Activated CD4-positive, CD25-positive, alpha-beta regulatory T cell treated with anti-CD3 and anti-CD28 coated beads, Interleukin-2, amount 50 U/mL, for 24 hours (primary cell): ENCODE data around the gene TICRR.
"Not testable (repeated sequence)": the region's sequence is repeated elsewhere in the genome, so short reads cannot be mapped to it uniquely, and the experiment has no call there.

Source experiments
- ATAC-seq, 2 donors: fragments of 150-1000 bp; cut with Tn5 transposase; one replicate each; pipeline ENCODE4 v1.10.0; 2021; ENCODE audit warnings: mild to moderate bottlenecking in 1 of 2, moderate library complexity in 1 of 2

TICRR gene, protein sequence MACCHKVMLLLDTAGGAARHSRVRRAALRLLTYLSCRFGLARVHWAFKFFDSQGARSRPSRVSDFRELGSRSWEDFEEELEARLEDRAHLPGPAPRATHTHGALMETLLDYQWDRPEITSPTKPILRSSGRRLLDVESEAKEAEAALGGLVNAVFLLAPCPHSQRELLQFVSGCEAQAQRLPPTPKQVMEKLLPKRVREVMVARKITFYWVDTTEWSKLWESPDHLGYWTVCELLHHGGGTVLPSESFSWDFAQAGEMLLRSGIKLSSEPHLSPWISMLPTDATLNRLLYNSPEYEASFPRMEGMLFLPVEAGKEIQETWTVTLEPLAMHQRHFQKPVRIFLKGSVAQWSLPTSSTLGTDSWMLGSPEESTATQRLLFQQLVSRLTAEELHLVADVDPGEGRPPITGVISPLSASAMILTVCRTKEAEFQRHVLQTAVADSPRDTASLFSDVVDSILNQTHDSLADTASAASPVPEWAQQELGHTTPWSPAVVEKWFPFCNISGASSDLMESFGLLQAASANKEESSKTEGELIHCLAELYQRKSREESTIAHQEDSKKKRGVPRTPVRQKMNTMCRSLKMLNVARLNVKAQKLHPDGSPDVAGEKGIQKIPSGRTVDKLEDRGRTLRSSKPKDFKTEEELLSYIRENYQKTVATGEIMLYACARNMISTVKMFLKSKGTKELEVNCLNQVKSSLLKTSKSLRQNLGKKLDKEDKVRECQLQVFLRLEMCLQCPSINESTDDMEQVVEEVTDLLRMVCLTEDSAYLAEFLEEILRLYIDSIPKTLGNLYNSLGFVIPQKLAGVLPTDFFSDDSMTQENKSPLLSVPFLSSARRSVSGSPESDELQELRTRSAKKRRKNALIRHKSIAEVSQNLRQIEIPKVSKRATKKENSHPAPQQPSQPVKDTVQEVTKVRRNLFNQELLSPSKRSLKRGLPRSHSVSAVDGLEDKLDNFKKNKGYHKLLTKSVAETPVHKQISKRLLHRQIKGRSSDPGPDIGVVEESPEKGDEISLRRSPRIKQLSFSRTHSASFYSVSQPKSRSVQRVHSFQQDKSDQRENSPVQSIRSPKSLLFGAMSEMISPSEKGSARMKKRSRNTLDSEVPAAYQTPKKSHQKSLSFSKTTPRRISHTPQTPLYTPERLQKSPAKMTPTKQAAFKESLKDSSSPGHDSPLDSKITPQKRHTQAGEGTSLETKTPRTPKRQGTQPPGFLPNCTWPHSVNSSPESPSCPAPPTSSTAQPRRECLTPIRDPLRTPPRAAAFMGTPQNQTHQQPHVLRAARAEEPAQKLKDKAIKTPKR (N-terminal part only)

GRCh38 chr15:89575146-89575655 is at the start of gene TICRR:
TICRR (plus strand) TSS chr15:89575469; CDS start chr15:89575587, 118 bp downstream.
- peak; percentile 97 to 99 for ATAC-seq

DNA sequence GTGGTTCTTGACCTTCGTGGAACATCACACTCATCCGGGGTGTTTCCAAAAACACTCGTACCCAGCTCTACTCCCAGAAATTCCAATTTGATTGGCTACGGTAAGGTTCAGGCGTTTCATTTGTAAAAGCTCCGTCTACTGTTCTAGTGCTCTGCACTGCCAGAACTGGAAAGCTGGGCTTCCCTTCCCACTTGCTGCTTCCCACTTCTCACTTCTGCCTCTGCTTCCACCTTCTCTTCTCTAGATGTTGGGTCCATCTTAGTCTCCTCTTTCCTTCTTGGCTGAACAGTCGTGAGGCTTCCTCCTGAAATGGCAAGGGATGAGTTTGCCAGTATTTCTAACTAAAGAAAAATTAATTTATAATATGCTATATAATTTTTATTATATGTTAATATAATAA is 49.1 kb upstream of the TICRR start:
- no peak for ATAC-seq

GRCh38 chr15:89526601-89527441 is 48.4 kb upstream of the TICRR start:
- no peak for ATAC-seq

DNA sequence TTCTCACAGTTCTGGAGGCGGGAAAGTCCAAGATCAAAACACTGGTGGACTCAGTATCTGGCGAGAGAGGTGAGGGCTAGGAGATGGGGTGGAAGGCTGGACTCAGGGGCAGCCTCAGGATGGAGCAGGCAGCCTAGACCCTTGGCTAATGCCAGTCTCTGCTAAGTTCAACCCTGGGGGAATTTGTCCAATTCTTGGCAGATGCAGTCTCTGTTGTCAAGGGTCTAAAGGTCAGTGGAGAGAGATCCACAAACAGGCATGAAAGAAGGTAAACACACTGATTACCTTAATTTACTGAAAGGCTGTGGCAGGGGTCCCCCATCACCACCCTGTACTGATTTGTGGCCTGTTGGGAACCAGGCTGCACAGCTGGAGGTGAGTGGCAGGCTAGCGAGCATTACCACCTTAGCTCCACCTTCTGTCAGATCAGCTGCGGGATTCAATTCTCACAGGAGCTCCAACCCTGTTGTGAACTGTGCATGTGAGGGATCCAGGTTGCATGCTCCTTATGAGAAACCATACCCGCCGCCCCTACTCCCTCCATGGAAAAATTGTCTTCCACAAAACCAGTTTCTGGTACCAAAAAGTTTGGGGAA is 46.4 kb upstream of the TICRR start:
- no peak for ATAC-seq

DNA sequence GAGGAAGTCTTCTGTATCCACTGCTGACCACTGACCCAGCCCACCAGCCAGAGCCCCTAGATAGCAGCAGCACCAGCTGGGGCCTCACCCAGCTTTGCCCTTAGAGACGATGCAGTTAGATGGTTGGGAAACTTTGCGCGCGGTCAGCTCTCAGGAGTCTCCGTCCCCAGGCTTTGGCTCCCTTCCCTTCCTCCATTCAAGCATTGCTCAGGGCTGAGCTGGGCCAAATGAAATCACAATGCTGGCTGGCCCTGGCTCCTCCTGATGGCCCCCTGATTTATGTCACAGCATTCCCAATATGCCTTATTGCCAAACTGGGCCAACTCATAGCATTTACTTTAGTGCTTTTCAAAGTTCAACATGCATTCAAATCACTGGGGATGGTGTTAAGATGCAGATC is 44.3 kb upstream of the TICRR start:
- no peak for ATAC-seq

DNA sequence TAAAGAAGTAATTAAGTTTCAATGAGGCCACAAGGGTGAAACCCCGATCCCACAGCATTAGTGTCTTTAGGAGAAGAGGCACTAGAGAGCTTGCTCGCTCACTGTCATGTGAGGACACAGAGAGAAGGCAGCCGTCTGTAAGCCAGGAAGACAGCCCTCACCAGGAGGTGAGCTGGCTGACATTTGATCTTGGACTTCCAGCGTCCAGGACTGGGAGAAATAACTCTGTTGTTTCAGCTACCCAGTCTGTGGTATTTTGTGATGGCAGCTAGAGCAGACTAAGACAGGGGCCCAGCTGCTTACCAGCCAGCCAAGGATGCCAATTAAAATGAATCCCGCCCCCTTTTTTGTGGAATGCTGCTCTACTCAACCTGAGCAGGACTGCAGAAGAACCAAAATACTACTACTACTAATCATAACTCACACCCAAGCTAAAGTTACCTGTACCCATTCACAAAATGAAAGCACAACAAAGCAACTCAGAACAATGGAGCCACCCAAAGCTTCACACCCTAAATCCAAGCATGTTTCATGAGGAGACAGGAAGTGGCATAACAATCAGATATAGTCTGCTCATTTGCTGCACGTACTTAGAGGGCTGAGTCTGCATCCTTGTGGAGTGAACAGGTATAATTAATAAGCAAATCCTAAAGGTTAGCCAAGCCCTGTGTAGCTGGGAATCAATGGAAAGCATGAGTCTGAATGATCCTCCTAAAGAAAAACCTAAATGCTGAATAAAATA is 43.3 kb upstream of the TICRR start:
- no peak for ATAC-seq

- no peak for ATAC-seq
These were observed 41.3 kb upstream of the TICRR start for GRCh38 chr15:89533861-89534544.

- ATAC-seq, result no peak
These were observed 36.2 kb upstream of the TICRR start for GRCh38 chr15:89539027-89539426.

DNA sequence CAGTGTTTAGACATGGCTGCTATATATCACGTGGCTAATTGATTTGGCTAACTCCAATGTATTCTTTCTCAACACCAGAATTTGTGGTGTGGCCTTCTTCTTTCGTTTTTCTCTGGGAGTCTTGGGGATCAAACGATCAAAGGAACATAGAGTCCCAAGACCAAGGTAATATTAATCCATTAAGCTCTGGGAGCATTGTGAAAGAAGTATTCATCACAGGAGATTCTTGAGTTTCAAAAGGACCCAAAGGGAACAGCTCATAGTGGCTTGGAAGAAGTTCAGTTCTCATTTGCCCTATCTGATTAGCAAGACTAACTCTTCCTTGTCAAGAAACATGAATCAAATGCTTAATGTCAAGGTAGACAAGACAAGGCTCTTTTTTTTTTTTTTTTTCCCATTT is 32.9 kb upstream of the TICRR start:
- ATAC-seq, result no peak

- no peak for ATAC-seq
These were observed 31.9 kb upstream of the TICRR start for GRCh38 chr15:89543389-89543788.

GRCh38 chr15:89549138-89549537 is 26.1 kb upstream of the TICRR start:
- ATAC-seq, result not testable (repeated sequence)

GRCh38 chr15:89550427-89550826 is 24.8 kb upstream of the TICRR start:
- no peak for ATAC-seq

- peak in 1 of 2 donors; percentile 13 for ATAC-seq
These were observed 23.7 kb upstream of the TICRR start for GRCh38 chr15:89551550-89551949.

- no peak for ATAC-seq
These were observed 21.6 kb upstream of the TICRR start for GRCh38 chr15:89553632-89554031.

DNA sequence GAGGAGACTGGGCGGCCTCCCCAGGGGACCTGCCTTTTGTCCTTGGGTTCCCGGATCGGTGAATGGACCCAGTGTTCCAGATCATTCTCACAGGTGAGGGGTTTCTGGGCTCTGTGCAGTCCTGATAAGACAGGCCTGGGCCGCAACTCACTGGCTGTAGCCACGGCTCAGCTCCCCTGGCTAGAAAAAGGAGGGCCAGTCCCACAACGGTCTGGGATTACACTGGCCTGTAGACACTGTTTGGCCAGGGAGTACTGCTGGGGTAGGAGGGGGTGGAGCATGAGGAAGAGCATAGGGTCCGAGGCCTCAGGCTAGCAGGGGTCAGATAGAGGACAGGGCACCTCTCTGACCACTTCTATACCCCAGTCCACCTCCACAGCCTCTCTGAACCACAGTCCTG is 21.0 kb upstream of the TICRR start:
- no peak for ATAC-seq

- ATAC-seq, result no peak
These were observed 19.5 kb upstream of the TICRR start for GRCh38 chr15:89555768-89556167.

GRCh38 chr15:89556413-89557262 is 18.6 kb upstream of the TICRR start:
- no peak for ATAC-seq

DNA sequence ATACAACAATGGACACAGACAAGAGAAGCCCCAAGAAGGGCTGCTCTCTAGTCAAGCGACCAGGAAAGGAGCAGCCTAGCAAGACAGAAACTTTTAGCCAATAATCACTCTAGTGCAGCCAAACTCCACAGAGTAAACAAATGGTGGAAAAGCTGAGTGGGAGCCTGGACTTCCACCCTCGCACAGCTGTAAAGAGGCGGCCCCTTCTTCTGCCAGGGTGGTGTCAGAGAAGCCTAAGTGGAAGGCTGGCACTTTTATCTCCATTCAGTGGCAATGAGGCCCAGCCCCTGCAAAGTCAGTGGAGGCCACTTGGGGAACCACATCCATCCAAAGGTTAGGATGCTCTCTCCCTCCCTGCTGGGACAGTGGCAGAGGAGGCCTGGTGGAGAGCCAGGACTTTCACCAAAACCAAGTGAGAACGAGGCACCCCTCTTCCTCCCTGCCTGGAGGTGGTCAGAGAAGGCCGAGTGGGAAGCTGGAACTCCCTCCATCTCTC is 15.5 kb upstream of the TICRR start:
- no peak for ATAC-seq

DNA sequence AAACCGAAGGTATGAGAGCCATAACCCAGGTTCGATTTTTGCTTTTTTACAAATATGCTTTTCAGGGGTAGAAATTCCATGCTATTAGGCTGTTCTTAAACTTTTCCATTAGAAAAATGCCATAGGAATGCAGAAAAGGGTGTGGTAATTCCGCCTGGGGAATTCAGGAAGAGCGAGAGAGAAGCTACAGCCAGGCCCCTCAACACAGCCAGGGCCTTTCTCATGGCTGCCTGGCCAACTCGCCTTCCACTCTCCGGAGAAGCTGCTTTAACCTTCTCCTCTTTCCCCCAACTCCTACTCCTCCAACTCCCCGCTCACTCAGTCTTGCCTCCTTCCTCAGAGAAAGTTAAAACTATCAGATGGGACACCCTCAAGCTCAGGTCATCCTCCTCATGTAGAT is 9.1 kb upstream of the TICRR start:
- no peak for ATAC-seq
